Measurements from ENCODE around the gene ARL5C.
A peak's percentile ranks its signal among the peaks of the same experiment; 100 is the strongest.

The ARL5C gene

DNA sequence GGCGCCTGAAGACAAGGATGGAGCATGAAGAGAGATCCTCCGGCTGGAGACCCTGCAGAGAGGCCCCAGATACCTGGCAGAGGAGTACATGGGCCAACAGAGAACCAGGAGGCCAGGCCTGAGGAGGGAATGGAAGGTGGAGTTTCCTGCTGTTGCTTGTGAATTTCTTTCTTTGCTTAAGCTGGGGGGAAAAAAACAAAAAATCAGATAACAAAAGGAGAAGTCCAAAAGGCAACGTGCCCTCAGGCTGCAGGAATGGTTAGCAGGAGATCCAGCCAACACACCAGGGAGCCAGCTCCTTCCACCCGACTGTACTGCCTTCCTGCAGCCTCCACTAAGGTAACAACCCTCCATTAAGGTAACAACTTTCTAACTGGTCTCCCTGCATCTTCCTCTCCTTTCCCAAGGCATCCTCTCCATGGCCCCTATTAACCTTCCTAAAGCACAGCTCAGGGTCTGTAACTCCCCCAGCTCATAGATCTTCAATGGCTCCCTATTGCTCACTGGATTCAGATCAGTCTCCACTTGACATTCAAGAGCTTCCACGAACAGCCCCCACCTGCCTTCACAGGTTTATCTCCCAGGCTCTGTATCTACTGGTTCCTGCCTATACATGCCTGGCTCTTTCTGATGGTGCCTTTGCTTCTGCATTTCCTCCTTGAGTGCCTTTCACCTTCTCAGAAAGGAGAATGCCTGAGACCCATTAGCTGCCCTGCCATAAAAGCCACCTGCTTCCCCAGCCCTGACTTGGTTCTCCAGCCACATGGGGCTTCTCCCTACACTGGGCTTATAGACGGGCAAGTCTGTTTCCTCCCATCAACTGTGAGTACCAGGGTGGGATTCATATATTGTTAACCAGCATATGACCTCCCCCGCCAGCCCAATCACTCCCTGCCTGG lies 725 bp upstream of the ARL5C start:
- no peak for DNase-seq

DNA sequence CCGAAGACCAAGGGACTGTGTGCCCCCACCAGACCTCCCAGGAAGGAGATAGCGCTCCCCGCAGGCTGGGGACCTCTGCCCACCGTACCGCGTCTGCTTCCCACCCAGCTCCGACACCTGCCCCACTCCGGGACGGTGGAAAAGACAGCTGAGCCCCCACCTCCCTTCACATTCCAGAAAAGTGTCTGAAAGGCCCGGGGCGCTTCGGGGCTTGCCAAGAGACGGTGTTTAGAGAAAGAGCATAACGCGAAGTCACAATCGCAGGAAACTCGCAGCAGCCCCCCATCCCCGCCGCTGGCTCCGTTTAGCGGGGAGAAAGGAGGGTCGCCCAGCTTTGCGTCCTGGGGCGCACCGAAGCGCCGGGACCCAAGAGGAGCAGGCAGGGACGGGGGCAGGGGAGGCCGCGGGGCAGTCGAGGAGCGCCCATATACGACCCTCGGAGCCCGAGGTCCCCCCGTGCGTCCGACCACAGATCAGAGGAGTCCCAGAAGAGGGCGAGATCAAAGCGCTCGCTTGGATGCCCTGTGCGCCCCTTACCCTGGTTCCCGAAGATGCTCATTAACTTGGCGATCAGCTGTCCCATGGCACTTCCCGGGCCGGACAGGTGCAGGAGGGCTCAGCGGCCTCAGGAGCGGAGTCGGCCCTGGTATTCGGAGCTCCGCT lies 652 bp downstream of the ARL5C start:
- no peak for DNase-seq

DNA sequence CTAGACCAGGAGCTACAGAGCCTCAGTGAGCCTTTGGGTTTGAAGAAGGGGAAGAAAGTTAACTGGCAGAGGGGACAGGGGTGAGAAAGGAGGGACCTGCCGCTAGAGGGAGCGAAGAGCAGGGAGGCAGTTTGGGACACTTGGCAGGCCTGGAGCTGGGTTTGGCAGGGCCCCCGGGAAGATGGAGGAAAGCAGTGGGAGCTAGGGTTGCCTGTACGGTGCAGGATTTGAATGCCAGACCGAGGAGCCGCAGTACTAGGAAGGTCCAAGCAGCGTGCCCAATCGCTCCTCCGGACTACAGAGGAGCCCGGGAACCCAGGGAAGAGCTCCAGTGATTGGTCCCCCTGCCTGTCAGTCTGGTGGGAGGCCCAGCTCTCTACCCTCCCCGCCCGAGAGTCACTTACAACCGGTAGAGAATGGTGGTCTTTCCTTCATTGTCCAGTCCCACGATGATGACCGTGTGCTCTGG lies 1.3 kb downstream of the ARL5C start:
- peak; percentile 67 for DNase-seq

DNA sequence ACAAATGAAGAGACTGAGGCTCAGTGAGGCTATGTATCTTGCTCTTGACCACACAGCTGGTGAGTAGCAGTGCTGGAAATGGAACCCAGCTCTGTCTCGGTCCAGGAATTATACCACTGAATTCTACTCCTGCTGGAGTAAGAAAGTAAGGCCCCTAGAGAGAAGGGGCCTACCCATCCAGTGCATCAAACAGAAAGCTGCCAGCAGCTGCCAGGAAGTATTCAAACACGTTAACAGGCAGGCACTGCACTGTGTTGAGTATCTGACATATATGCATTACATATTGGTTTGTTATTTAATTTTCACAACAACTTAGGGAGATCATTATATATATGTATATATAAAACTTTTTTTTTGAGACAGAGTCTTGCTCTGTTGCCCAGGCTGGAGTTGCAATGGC lies 4.0 kb downstream of the ARL5C start:
- no peak for DNase-seq

DNA sequence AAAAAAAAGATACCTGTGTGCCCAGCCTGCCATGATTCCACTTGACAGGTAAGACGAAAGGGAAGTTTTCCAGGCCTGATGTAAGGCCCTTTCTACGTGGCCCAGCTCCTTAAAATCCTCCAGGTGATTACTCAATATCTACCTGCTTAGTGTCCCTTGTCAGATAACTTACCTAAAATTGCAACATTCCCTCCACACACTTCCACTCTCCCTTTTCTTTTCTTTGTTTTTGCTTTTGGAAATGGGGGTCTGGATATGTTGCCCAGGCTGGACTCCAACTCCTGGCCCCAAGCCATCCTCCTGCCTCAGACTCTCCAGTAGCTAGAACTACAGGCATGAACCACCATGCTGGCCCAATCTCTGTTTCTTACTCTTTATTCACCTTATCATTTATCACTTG lies 7.3 kb downstream of the ARL5C start:
- no peak for DNase-seq

DNA sequence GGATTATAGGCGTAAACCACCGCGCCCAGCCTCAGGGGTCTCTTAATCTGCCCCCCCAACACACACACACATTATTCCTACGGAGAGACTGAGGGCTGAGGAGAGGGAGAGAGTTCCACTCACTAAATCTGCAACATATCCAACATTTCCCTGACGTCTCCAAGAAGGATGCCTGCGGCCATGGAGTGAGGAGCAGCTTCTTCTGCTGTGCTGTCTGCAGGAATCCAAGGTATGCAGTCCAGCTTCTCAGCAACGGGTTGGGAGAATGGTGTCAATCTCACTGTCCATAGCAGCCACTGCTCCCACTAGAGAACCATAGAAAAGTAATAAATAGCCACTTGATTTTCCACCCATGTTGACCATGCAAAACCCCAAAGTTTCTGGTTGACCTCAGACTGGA lies 9.5 kb downstream of the ARL5C start:
- no peak for DNase-seq

DNA sequence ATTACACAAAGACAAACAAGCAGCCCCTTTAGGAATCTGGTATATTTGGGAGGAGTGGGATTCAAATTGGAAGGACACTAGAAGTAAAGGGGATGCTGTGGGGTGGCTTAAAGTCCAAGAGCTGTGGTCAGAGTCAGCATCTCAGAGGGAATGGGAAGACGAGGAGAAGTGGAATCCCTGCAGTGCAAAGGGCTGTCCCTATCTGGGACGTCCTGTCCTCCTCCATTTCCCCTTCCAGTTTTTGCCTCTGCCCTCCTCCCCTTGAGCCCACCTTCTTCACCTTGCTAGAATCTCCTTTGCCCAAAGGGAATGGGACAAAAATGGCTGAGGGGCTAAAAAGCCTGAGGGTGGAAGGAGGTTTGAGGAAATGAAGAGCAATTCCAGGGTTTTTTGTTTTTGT lies 10.3 kb downstream of the ARL5C start:
- no peak for DNase-seq

DNA sequence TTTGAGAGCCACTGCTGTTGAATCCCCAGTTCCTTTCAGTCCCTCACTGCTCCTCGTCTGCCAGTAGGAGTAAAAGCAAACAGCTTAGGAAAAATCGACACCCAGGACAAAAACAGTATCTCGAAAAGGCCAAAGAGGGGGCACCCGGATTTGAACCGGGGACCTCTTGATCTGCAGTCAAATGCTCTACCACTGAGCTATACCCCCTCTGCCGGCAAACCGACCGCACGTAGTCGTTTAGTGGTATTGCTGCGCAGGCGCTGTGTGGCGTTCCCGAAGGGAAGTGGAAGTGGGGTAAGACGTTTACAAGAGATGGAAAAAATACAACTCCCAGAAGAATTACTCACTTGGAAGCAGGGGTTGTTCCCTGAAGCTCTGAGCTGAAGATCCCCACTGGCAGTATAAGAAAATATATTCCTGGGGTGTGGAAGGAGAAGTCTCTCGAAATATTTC lies 12.3 kb downstream of the ARL5C start:
- DNase-seq = peak; percentile 93

DNA sequence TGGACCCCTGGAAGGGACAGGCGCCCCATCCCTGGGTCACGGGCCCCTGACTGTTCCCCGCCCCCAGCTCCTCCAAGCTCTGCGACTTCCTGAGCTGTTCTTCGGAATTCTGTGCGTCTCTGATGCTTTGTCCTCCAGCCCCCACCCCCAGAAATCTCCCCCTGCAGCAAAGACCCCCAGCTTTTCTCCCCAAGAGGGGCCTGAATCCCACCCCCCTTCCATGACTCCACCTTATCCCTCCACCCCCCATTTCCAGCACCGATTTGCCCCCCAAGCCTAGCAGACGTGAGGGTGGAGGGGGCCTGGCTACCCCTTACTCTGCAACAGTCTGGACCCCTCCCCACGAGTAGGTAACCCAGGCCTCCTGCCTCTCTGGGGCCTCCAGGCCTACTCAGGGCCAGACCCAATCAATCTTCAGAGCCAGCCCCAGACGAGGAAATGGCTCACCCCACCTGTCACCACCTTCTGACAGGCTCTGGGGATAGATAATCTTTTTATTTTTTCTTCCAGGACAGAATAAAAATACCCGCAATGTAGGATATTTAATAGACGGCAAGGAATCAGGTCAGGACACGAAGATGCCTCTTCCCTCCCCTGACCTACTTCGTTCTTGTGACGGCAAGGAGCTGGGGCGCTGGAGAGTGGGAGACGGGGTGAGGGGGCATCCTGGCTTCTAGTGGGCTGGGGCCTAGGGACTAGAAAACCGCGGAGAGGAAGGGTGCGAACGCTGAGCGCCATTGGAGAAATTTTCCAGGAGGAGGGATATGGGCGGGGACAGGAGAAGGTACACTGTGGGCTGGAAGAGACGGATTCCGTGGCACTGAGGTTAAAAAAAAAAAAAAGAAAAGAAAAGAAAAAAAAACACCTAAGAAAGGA lies 13.8 kb downstream of the ARL5C start:
- DNase-seq = peak; percentile 34

DNA sequence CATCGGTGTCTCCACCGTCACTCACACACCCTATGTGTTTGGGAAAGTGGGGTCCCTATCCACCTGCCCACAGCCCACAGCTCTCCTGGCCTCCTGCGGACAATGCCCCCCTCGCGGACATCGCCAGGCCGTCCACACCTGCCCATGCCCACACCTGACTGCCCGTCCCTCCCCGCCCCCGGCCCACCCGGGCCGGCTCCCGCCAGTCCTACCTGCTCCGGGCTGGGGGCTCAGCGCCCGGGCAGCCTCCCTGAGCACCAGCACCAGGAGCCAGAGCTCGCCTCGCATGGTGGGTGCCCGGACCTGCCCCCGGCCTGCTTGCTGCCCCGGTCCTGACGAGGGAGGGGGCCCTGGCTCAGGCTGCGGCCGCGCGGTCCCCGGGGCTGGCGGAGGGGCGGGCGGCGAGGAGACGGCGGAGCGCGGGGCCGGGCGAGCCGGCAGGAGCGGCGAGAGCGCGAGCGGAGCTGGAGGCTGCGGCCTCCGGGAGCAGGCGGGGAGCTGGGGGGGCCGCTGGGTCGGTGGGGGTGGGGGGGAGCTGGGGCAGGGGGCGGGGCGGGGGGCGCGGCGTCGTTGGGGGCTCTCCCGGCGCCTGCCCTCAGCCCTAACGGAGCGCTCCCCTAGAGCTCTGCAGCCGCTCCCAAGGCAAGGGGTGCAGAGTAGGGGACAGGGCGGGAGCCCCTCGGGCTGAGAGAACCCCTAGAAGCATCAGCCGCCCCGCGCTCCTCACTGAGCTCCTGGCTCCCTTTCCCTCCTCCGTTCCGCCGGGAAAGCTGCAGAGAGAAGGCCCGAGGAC lies 14.6 kb downstream of the ARL5C start, which contains the start of gene PLXDC1:
TSS of gene PLXDC1 (minus strand) at position 488 of the 793 bp plus-strand sequence. CDS start at position 288, 200 bp downstream.
- no peak for DNase-seq

DNA sequence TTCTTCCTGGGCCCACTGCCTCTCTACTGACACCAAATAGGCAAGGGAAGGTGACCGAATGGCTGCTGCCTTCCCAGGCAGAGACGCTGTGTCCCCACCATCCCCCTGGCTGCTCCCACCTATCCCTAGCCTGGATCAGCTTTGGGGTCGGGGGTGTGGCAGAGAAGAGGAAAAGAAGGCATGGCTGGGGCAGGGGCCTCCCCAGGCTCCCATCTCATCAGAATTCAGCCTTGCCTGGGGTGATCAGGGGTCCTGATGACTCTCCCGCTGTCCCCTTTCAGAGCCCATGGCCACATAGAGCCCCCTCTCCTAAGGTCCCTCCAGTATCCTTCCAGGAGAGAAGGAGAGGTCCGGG lies 15.2 kb downstream of the ARL5C start:
- DNase-seq = no peak

DNA sequence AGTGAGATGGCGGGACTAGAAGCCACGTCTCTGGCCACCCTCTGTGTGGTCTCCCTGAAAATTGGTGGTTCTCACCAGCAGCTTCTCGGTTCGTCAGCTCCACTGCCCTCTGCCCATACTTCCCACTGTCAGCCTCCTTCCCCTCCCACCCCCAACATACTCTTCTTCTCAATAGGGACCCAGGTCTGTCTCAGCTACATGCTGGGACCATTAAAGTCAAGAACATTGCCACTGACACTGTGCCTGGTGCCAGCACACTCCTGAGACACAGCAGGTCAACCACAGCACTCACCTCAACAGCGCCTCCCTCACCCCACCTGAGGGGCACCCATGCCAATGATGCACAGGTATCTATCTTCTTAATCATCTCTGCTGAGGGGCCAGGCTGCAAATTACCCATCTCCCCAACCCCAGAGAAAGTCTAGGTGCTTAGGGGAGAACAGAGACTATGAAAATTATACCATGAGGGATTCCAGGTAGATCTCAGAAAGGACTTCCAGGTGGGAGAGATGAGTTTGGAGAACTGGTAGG lies 15.8 kb downstream of the ARL5C start:
- no peak for DNase-seq

DNA sequence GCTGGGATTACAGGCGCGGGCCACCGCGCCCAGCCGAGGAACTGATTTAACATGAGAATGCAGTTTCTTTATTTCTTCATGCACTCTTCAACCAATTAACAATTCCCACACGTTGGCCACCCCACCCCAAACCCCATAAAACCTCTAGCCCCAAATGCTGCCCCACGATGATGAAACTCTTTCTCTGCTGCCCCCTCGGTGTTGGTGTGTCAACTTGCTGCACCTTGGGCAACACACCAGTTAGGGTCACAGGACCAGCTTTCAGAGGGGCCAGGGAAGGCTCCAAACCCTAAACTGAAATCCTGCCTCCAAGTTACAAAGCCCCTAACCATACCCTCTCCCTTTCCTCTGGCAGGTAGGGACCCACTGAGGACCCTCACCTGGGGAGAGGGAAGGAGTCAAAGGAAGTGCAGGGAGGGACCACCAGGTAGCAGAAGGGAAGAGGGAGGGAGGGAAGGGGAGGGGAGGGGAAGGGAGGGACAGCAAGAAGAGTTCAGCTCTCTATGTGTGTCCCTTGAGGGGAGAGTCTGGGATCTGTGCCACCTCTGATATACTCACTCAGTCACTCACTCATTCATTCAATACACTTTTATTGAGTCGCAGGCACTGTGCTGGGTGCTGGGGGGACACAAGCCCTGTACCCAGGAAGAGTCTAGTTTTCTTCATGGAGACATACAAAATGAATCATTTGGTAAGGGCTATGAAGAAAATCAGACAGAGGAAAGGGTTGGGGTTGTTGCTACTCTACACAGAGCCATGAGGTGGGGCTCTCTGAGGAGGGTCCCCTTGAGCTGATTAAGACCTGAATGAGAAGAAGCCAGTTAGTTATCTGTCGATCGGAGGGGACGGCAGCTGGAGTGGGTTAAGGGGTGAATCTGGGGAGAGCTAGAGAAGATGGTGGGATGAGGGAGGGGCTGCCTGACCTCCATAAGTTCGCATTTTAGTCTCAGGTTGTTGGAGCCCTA lies 18.5 kb downstream of the ARL5C start:
- no peak for DNase-seq

DNA sequence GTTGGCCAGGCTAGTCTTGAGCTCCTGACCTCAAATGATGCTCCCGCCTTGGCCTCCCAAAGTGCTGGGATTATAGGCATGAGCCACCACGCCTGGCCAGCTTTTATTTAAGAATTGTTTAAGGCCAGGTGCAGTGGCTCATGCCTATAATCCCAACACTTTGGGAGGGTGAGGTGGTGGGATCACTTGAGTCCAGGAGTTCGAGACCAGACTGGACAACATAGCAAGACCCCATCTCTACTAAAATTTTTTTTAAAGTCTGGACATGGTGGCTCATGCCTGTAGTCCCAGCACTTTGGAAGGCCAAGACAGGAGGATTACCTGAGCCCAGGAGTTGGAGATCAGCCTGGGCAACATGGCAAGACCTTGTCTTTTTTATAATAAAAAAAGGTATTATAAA lies 19.7 kb downstream of the ARL5C start:
- DNase-seq = no peak

DNA sequence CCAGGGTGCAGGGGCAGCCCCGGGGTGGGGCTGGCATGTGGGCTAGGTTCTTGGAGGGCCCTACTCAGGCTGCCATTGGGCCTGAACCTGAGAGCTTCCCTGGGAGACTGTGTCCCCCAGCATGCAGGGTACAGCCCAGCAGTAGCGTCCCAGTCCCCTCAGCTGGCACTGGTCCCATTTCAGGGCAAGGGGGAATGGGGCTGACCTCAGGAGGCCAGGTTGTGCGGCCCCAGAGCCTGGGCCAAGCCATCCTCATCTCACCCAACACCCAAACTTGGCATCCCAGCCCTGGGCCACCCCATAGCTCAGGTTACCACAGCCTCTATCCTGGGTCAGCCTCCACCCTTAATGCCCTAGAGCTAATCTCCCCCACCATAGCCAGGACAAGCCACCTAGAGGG lies 20.8 kb downstream of the ARL5C start:
- DNase-seq = no peak

DNA sequence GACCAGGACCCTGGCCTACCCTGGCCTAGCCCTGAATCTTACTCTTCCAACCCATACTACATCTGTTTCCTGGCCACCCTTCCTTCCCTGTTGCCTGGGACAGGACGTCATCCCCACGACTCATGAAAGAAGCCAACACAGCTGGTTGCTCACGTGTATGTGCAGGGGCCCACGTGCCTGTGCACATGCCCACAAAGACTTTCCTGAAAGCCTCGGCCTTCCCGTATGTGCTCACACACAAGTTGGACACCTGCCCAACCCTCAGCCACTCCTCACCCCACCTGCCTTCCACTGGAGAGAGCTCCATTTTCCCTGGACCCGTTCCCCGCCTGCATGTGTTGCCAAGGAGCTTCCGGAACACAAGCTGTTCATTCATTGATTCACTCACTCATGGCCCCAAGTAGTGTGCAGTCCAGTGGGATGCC lies 21.5 kb downstream of the ARL5C start:
- DNase-seq = no peak

DNA sequence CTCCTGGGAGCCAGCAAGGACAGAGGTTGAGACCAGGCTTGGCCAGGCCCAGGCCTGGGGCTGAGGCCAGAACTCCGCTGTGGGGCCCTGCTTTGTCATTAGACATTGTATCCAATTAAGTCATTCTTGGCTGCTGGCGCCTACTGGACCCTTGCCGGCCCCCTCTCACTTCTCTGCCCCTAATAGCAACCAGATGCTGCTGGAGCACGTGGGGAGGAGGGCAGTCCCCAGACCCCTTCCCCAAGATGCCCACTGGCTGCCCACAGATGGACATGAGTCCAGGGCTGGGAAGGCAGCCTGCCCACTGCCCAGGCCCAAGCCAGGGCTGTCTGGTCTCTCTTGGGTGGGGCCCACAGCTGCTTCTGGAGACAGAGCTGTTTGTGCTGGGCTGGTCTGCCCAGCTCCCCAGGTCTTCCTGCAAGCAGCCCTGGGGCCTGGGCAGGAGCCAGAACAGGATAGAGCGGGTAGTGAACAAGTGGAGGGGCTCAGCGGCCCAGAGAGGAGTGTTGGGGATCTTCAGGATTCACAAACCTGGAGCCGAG lies 22.3 kb downstream of the ARL5C start:
- DNase-seq = no peak

DNA sequence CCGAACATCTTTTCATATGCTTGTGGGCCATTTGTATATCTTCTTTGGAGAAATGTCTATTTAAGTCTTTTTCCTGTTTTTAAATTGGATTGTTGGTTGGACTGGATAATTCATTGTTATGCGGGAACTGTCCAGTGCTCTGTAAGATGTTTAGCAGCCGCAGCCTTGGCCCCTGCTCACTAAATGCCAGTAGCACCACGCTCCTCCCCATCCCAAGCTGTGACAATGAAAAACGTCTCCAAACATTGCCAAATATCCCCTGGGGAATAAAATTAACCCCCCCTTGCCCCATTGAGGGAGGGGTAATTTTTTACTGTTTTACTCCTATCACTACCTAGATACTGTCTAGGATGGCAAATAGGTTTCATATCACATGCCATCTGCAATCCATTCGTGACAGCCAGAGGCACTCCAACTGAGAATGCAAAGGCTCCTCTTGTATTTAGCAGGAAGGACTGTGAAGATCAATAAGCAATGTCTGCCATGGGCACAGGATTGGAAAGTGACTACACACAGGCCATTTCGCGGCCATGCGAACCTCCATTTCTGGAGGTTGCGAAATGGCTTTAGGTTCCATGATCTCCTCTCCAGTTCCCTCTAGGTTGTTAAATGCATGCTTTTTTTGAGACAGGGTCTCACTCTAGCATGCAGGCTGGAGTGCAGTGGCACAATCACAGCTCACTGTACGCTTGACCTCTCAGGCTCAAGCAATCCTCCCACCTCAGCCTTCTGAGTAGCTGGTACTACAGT lies 23.9 kb downstream of the ARL5C start:
- DNase-seq = no peak

DNA sequence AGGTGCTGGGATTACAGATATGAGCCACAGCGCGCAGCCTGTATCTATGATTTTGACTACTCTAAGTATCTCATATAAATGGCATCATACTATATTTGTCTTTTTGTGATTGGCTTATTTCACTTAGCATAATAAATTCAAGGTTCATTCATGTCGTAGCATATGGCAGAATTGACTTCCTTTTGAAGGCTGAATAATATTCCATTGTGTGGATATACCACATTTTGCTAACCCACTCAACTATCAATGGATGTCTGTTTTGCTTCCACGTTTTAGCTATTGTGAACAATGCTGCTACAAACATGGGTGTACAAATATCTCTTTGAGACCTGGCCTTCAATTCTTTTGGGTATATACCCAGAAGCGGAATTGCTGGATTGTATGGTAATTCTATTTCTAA lies 24.7 kb downstream of the ARL5C start:
- no peak for DNase-seq

DNA sequence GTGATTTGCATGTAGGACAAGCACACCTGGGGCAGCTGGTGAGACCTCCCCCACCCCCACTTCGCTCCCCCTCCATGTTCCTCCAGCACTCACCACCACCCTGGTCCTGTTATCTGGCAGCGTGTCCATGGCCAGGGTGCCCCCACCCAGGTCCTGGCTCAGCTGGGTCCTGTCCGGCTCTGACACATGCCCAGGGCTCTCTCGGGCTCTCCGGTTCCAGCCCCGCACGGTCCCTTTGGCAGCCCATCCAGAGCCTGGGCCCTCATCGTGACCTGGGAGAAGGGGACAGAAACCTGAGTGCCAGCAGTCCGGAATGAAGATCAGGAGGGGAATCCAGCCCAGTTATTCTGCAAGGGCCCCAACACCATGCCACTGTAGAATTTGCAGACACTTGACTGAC lies 26.4 kb downstream of the ARL5C start:
- no peak for DNase-seq

Measured in activated CD4-positive, alpha-beta T cell treated with anti-CD3 and anti-CD28 coated beads, Interleukin-2, amount 50 U/mL, for 1 hour (primary cell).